IPS-11a (cell line): ENCODE data around the gene TNFRSF12A.

Source experiments
- H3K4me3 ChIP-seq: one replicate; pipeline ENCODE4 v1.5.1; 2013; ENCODE audit warnings: low read depth, low read length, control low read depth

The TNFRSF12A gene

DNA sequence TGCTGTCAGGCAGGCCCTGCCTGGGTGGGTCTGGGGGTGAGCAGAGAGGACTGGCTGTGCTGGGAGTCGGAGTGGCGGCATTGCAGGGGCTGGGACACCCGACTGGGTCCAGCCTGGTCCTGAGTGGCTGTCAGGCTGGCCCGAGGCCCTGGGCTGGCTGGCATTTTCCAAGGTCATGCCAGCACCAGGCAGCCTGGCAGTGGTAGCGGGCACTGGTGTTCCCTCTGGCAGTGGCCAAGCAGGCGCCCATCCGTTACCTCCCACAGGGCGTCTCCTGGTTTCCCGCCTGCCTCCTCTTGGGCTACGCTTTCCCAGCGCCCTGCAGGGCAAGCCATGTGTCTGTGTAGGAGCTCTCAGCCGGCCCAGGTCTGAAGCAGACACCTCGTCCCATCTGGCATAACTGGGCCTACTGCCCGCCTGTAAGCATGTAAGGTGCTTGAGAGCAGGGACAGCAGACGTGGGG lies 34.2 kb upstream of the TNFRSF12A start:
- H3K4me3 ChIP-seq: no peak overlapping the region

DNA sequence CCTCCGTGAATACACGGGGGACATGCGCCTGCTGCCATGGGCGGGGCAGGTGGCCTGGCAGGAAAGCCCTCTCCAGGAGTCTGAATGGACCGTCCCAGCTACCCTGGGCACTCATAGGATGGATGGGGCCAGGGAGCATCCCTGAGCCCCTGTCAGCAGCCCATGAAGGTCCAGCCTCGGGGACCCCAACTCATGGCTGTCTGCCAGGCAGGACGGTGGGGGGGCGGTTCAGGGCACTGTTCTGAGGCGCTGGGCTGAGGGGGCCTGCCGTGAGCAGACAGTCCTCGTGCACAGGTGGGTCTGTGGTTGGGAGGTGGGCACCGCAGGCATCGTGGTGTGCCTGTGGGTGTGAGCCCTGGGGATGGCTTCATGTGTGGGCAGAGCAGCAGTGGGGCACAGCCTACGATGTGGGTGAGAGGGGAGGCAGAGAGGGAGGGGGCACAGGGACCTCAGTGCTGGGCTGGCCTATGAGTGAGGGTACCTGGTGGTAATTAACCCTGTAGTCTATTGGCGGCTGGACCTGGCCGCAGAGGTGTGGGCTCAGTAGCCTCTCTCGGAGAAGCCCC lies 33.5 kb upstream of the TNFRSF12A start:
- no peak overlapping the region for H3K4me3 ChIP-seq

DNA sequence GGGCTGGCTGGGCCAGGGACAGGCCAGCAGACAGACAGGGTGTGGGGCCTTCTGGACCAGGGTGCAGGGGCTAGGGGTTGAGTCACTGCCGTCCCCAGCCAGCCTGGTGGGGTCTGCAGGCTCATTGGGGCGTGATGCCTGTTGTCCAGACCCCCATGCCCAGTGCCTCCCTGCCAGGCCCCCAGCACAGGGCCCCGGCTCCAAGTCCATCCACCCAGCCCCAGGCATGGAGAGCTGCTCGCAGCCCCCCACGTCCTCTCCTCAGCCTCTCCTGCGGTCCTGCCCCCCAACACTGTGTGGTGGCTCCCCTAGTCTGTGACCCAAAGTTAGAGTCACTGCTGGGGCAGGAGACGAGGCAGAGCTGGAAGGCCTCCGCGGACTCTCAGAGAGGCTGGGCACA lies 32.9 kb upstream of the TNFRSF12A start:
- H3K4me3 ChIP-seq: no peak overlapping the region

DNA sequence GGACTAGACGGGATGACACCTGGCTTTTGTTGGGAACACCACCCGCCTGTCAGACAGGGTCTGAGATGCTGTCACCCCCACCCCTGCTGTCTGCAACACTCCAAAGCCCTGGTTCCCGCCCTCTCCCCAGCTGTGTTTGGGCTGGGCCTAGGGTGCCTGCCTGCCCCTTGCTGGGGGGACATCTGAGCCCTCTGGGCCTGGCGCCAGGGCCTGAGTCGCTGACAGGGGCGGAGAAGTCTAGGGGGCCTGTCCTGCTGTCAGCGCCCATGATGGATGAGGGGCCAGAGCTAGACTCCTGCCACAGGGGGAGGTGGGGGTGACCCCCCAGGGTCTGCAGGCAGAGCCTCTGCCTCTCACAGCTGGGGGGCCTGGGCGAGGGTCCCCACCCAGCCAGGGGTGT lies 32.3 kb upstream of the TNFRSF12A start:
- no peak overlapping the region for H3K4me3 ChIP-seq

DNA sequence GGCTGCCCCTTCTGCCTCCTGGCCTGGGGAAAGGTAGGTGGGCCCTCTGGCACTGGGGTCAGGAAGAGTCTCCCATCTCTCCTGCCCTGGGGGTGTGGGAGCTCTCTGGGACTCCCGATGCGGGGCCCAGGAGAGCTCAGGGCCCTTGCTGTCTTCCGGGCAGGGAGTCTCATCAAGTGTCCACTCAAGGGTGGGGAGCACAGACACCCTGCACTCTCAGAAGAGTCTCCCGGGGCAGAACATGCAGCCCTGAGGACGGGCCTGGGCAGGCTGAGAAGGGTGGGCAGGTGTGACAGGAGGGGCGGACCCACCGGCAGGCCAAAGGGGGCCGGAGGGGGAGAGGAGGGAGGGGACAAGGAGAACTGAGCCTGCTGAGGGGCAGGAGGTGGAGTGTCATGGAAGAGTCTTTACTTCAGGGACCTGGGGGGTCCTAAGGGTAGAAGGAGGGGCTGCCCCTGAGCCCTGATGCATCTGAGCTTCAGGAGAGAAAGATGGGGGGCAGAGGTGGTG lies 31.5 kb upstream of the TNFRSF12A start:
- H3K4me3 ChIP-seq: no peak overlapping the region

DNA sequence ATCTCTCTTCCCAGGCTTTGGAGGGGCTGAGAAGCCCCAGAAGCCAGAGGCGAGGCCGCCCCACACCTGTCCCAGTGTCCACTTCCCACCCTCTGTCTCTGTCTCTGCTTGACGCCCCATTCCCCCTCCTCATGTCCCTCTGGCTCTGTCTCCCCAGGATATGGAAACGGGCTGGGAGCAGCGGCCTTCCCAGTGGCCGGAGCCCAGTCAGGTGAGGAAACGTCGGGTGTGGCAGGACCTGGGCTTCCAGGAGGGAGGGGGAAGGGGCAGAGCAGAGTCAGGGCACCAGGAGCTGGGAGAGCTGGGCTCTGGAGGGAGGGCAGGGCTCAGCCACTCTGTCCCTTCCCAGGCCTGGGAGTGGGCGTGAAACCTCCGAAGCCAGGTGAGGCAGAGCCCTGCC lies 29.3 kb upstream of the TNFRSF12A start:
- H3K4me3 ChIP-seq: no peak overlapping the region

DNA sequence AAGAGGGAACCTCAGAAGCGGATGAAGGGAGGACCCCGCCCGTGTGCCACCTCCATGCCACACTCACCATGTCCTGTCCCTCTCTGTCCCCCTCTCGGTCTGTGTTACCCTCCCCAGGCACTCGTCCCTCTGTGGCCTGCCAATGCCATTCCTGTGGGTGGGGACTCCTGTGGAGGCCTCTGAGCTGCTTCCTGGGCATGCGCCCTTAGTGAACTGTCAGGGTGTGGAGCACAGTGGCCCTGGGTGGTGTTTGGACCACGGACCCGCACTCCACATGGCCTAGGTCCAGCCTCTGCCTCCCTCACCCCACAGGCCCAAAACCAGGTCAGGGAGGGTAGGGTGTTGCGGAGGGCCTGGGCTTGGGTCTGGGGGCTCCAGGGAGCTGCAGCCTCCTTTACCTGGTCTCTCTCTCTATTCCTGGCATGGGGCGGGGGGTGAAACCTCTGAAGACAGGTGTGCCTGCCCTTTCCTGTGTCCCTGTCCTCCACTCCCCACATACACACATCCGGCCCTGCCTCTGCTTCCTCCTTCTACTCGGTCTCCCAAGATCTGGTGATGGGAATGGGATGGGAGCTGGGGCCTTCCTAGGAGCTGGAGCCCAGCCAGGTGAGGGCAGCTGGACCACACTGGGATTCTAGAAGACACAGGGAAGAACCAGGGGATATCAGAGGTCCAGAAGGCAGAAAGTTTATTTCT lies 28.5 kb upstream of the TNFRSF12A start:
- no peak overlapping the region for H3K4me3 ChIP-seq

DNA sequence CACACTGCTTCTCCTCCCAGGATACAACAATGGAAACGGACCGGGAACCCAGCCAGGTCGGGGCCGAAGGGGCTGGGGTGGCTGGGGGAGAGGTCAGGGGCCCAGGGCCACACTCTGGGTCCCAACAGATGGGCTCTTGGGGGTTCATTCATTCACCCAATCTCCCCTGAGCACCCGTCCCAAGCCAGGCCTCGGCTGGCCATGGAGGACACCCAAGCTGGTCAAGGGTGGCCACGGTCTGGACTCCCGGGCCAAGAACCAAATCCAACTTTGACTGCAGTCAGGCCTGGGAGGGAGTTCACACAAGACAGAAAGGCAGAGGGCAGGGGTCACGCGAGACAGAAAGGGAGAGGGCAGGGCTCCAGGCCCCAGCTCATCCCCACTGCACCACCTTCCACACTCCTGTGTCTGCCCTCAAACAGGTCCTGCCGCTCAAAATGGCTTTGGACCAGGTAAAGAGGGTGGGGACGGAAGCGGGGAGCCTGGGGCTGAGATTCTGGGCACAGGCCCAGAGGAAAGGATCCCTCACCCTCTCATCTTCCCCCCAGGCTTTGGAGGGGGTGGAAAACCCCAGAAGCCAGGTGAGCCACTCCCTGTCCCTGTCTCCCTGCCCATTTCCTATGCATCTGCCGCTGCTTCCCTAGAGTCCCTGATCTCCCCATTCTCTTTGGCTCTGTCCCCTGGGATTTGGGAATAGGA lies 27.6 kb upstream of the TNFRSF12A start:
- H3K4me3 ChIP-seq: no peak overlapping the region

DNA sequence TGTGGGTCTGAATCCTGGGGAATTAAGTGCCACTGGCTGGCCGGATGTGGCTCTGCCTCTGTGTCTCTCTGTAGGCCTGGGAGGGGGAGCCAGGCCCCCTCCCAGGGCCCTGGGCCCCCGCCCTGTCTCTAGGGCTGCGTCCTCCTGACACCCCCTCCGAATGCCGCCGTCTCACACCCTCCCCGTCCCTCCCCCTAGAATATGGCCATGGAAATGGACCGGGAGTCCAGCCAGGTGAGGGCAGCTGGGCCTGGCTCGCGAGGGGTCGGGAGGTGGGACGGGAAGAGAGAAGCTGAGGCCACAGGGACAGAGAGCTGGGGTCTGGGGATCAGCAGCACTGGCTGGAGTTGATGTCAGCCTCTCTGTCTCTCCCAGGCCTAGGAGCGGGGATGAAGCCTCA lies 23.9 kb upstream of the TNFRSF12A start:
- H3K4me3 ChIP-seq: no peak overlapping the region

DNA sequence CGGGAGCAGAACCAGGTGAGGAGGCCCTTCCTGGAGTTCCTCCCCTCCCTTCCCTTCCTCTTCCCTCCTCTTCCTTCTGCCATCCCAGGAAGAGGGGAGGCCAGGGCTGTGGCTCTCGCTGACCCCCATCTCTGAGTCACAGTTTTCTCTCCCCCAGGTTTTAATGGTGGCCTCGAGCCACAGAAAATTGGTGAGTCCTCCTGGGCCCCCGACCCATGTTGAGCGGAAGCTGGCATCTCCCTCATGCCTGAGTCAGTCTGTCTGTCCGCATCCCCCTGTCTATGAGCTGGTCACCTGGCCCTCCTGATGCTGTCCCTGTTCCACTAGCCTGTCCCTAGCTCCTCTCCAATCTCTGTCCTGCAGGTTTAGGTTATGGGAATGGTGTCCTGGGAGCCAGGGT lies 20.2 kb upstream of the TNFRSF12A start:
- no peak overlapping the region for H3K4me3 ChIP-seq

DNA sequence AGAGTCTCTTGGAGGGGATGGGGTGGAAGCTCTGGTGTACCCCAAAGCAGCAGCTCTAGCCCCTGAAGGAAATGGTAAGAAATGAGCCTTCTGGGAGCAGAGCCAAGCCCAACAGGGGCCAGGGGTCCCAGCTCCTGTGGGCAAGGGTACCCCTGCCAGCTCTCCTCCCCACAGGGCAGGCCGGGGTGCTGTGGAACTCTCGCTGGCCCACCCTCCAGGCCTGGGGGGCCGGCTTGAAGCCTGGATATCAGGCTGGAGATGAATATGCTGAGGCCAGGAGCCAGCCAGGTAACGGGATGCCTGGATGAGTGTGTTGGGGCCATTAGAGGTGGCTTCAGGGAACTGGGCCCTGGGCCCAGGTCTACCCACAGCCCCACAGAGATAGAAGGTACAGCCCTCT lies 19.6 kb upstream of the TNFRSF12A start:
- no peak overlapping the region for H3K4me3 ChIP-seq

DNA sequence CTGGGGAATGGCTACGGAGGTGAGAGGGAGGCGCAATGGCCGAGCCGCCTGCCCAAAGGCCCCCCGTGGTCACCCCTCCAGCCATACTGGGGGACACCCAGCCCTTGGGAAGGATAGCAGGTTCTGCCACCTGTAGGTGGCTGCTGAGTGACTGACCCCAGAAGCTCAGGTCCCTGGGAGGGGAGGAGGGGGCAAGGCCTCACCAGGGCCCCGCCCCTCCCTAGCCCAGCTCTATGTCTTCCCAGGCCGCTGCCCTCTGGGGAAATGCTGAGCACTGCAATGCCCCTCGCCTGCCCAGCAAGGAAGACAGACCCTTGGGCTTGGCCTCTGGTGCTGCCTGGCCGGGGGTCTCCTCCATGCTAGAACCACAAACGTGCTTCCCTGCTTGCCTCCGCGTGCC lies 18.9 kb upstream of the TNFRSF12A start:
- H3K4me3 ChIP-seq: no peak overlapping the region

DNA sequence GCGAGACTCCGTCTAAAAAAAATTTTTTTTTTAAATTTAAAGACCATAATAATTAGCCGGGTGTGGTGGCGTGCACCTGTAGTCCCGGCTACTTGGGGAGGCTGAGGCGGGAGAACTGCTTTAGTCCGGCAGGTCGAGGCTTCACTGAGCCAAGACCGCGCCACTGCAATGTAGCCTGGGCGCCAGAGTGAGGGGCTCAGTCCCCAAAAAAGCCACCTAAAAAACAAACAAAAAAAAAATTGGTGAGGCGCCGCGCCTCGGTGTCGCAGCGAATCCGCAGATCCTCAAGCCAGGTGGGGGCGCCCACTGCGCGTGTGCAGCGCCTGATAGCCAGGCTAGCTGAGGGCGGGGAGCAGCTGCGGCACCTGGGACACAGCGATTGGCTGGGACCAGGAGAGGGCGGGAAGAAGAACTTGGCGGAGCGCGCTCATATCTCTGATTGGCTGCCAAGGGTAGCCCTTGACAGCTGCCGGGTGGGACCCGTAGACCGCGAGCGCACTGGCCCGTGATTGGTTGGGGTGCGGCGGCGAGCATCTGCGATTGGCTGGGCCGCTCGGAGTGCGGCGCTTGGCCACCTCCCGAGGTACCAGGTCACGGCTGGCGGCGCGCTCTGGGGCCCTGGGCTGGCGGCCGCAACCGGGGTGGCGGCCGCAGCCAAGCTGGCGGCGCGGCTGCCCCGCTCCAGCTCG lies 16.4 kb upstream of the TNFRSF12A start:
- H3K4me3 ChIP-seq: no peak overlapping the region

DNA sequence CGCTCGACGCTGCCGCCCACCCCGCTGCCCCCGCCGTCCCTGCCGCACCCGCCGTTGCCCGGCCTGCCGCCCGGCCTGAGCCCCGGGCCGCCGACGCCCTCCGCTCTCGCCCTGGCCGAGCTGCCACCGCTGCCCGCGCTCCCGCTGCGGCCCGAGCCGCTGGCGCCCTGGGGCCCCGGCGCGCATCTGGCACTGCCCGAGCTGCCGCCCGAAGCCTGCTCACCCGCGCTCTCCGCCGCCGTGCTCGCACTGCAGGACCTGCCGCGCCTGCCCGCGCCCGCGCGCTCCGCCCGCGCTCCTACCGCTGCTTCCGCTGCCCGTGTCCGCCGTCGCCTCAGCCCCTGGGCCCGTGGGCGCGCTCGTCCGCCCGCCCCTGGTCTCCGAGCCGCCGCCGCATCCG lies 15.8 kb upstream of the TNFRSF12A start:
- peak overlapping the region; percentile 8 for H3K4me3 ChIP-seq

DNA sequence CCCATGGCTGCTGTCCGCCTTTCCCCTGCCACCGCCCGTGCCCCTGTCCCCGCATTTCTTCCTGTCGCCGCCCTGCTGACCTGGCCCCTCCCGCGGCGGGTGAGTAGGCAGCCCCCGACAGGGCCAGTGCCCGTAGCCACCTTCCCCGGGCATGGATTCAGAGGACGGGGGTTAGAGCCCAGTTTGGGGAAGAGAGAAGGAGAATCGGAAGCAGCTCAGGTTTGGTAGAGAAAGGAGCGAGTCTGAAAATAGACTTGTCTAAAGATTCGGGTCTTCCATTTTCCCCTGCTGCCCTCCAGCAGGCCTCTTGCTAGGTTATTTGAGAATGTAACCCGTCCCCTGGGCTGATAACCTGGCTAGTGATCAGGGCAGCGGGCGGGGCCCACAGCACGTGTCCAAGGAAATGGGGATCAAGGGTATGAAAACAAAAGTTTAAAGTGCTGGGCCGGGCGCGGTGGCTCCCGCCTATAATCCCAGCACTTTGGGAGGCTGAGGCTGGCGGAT lies 15.3 kb upstream of the TNFRSF12A start:
- H3K4me3 ChIP-seq: peak overlapping the region; percentile 35

DNA sequence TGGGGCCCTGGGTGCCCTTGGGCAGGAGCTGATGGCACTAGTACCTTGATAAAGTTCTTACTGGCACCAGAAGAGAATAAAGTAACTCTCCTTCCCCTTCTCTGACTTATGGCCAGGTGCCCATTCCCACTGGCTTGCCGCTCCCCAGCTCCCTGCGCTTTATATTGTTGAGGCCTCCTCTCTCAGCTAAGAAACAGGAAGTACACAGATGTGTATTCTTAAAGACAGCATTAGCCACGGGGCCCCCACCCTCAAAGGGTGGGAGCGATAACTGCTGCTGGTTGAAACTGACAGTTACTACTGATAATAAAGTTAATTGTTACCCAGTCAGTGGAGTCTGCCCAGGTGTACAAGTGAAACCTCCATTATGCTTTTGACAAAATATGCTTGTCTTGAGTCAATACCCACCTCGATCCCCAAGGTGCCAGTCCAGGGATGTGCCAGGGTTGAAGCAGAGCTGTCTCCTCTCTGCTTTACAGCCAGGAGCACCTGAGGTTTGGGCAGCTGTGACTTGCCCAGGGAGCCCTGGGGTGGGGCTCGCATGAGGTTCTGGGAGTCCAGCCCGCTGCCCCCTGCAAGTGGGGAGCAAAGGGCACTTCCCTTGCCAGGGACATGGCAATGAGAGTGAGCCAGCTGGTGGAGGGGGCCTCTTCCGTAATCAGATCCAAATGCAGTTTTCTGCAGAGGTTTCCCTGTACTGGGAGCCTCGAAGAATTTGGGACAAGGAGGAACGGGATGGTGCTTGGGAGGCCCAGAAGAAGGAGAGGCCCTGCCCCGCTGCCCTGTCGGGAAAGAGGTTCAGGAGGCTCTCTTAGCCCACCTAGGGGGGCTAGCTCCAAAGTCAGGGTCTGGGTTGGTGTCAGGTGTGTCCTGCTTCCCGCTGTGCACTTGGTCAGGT lies 12.9 kb upstream of the TNFRSF12A start:
- H3K4me3 ChIP-seq: no peak overlapping the region

DNA sequence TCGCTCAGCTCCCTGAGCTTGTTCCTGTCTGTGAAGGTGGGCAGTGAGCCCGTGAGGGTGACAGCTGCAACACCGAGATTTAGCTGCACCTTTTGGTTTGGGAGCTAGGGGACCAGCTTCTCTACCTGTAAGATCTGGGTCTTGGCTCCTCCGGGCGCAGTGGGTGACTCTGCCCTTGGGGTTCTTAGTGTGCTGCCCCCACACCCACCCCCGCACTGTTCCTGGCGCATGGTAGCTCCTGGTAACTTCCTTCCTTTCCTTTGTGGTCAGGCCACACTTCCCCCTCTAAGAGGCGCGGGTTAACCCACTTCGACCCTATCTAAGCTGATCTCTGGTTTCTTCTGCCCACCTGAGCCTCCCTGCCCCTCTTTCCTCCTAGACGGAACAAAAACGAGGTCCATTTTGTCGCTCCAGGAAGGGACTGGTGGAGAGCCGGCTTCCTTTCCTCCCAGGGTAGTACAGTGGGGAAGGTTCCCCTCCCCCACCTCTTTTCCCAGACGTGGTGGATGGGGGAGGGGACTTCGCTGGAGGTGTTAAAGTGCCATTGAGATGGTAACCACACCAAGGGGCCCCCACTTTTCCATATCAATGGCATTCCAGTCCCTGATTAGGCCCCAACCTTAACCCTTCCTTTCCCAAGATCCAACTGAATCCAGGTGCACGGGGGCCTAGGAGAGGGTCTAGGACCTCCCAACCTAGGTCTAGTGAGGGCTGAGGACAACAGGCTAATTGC lies 12.0 kb upstream of the TNFRSF12A start:
- peak overlapping the region; percentile 18 for H3K4me3 ChIP-seq

DNA sequence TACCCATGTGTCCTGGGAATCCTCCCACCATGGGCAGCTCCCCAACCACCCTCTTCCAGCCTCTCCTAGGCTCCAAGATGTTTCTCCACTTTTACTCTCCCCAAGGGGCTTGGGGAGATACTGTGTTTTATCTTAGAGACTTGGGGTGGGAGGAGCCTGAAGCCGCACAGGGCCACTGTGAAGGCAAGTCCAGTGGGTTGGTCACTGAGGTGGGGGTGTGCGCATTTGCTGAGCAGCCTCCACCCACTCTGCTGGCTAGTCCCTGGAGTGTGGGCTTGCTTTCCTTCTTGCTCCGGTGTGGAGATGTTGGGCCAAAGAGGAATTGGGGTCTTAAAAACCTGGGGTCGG lies 11.5 kb upstream of the TNFRSF12A start:
- H3K4me3 ChIP-seq: no peak overlapping the region

DNA sequence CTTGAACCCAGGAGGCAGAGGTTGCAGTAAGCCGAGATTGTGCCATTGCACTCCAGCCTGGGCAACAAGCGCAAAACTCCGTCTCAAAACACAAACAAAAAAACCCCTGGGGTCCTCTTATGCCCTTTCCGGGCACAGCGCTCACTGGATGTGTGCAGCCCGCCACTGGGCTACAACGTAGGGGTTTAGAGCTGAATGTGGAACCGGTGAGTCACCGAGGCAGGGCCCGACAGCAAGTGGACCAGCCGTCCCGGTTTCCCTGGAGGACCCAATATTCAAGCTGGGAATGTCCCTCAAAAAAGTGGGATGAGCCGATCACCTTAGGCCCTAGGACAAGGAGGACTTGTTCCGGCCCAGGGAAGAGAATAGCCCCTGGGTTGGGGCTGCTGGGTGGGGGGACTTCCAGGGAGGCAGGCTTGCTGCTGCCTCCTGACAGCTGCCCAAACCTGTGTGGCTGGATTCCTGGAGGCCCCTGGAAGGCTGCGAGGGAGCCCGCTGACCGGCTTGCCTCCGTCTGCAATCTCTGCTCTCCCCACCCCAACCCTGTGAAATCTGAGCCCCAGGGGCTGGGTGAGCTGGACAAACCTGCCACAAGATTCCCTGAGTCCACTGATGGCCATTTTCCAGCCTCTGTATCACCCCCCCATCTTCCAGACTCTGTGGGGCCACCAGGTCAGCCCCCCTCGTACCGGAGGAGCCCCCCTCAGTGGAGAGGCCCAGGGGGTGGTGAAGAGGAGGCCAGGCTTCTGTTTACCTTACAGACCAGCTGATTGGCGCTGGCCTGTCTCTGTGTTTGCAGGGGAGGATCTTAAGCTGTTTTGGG lies 10.4 kb upstream of the TNFRSF12A start:
- H3K4me3 ChIP-seq: no peak overlapping the region
